Activated CD4-positive, alpha-beta T cell treated with anti-CD3 and anti-CD28 coated beads, Interleukin-2, Interleukin-4, amounts not matched to agents 100 ng/mL and 50 ng/mL, durations not matched to agents 16 hours and 8 hours (primary cell): Measurements from ENCODE around the gene MRPS12.
"Not testable (repeated sequence)": the region's sequence is repeated elsewhere in the genome, so short reads cannot be mapped to it uniquely, and the experiment has no call there.

ENCODE experiments used
- DNase-seq: peaks from one replicate; pipeline ENCODE4 v3.0.0-alpha.2; 2020; ENCODE audit warnings: low spot score

The MRPS12 gene

DNA sequence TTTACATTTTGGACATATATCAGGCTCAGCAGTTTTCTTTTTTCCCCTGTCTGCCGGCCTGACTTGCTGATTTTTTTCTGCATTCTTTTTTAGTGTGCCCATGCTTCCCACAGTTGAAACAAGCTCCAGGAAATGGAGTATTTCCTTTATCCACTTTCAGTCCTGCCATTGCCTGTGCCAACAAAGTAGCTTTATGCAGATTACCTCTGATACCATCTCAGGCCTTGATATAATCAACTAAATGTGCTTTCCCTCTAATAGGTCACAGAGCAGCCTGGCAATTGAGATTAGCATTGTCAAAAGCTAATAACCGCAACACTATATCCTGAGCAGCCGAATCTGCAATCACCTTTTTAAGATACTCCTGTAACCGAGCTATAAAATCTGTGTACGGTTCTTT, 9.2 kb downstream of the MRPS12 start:
- no peak for DNase-seq

DNA sequence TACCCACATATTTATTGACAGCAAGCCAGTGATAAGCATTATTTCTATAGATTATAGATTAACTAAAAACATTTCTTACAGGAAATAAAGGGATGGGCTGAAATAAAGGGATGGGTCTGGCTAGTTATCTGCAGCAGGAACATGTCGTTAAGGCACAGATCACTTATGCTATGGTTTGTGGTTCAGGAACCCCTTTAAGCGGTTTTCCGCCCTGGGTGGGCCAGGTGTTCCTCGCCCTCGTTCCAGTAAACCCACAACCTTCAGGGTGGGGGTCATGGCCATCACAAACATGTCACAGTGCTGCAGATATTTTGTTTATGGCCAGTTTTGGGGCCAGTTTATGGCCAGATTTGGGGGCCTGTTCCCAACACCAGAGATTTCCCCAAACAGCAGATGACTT, 10.7 kb downstream of the MRPS12 start:
- DNase-seq = not testable (repeated sequence)

DNA sequence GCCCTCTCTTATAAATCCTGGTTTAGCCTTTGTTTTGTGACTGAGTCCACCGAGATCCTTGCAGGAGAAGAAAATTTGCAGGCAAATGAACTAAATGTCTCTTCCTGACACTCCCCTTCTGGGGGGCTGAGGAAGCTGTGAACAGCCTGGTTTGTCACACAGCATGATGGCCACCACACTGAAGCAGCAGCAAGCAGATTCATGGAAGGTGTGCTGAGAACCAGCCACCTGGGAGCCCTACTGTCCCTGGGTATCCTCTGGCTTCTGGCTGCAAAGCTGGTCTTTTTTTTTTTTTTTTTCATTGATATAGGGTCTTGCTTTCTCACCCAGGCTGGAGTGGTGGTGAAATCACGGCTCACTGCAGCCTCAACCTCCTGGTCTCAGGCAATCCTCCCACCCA, 11.2 kb downstream of the MRPS12 start:
- DNase-seq = no peak

DNA sequence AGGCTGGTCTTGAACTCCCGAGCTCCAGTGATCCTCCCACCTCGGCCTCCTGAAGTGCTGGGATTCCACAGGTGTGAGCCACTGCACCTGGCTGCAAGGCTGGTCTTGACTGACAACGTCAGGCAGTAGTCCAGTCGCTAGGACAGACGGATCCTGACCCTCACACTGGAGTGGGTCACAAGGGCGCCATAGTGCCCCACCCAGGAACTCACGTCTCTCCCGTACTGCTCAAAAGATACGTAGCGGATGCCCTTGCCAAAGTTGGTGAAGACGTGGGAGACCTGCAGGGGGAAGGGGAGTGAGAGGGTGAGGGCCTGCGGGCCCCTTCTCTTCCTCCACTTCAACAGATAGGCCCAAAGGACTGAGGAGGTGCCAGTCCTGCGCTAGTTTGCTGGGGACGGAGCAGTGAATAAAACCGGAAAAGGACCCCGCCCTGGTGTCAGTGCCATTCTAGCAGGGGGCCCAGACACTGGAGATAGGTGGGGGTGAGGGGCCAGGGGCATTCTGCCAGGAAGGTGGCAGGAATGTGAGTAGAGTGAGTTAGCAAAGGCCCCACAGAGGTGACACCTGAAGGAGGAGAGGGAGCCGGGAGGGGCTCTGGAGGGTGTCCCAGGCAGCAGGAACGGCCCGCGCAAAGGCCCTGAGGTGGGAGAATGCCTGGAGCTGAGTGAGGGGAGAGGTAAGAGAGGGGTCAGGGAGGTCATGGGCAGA, 11.9 kb downstream of the MRPS12 start:
- no peak for DNase-seq

DNA sequence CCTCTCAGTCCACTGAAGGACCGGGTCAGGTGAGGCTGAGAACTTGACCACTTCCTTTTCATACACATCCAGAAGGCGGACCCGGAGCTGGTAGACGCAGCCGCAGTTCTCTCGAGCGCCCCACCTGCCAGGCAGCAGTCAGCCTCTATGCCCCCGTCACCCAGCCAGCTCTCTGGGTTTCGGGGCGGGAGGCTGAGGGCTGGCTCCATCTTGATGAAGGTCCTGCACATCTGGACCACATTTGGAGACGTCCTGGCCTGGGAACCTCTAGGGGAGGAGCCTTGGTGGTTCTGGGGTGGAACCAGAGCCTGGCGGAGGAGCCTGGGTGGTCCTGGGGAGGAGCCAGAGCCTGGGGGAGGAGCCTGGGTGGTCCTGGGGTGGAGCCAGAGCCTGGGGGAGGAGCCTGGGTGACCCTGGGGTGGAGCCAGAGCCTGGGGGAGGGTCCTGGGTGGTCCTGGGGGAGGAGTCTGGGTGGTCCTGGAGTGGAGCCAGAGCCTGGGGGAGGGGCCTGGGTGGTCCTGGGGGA, 14.3 kb downstream of the MRPS12 start:
- DNase-seq = no peak

DNA sequence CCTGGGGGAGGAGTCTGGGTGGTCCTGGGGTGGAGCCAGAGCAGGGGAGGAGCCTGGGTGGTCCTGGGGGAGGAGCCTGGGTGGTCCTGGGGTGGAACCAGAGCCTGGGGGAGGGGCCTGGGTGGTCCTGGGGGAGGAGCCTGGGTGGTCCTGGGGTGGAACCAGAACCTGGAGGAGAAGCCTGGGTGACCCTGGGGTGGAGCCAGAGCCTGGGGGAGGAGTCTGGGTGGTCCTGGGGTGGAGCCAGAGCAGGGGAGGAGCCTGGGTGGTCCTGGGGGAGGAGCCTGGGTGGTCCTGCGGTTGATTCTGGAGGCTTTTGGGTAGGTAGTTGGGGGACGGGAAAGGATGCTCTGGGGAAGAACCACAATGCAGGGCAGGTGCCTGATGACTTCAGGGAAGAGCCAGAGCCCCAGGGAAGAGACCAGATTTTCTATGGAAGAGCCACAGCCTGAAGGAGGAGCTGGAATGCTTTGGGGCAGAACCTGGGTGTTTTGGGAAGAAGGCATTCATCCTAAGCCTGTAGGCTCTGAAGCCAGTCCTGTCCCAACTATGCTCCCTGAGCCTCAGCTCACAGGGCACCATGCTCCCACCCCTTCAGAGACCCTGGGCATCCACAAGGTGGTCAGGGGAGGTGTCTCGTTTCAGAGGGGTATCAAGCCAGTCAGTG, 15.0 kb downstream of the MRPS12 start:
- no peak for DNase-seq

DNA sequence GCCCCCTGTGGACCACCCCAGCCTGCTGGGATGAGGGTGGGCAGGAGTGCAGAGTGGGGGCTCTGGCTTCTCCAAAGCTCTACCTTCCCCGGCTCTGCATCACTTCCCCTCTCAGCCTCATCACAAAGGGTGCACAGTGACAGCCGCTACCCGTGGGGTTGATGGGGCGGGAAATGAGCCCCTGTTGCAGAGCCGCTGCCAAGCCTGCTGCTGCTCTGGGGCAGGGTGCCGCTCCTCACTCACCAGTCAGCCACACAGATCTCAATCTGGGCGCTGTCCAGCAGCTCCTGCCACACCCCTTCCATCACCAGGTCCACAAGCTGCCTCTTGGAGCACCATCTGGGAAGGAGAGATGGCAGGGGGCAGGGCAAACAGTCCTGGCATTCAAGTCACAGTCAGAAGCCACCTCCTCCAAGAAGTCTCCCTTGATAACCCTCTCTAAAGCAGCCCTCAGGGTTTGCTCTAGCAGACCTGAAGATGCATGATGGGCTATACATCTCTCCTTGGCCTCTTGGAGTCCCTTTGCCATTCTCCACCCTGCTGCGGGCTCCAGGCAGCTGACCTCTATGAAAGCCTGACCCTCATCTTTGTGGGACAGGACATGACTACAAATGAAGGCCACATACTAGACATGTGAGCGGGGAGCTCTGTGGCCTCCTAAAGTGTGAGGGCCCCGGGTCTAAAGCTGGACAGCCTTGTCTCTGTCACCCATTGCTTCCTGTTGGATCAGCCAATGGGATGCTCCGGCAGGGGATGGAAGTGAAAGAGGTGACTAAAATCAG, 15.7 kb downstream of the MRPS12 start:
- DNase-seq = no peak

DNA sequence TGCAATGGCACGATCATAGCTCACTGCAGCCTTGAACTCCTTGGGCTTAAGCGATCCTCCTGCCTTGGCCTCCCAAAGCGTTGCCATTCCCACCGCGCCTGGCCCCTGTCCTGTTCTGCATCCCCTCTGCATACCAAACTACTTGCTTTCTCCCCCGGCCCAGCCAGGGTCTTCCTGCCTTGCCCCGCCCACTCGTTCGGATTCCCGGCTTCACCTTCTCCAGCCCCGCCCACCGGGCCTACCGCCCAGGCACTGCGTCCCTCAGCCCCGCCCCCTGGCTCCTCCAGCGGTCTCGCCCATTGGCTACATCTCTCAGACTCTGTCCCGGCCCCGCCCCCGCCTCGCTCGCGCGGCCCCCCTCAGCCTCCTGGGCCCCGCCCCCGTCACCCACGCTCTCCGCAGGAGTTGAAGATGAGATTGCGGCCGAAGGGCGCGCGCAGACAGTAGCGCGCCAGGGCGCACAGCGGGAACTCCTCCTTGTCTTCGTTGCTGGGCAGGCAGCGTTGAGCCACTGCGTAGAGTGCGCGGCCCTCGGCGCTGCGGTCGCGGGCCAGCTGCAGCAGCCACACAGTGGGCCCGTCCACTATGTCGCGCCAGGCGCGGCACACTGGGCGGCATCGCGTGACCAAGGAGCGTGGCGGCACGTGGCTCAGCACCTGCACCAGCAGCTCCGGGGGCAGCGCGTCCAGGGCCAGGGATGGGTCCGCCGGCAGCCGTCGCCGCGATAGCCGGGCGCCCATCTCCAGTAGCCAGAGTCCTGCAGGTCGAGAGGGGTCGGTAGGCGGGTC, 19.0 kb downstream of the MRPS12 start:
- DNase-seq = peak; percentile 78

DNA sequence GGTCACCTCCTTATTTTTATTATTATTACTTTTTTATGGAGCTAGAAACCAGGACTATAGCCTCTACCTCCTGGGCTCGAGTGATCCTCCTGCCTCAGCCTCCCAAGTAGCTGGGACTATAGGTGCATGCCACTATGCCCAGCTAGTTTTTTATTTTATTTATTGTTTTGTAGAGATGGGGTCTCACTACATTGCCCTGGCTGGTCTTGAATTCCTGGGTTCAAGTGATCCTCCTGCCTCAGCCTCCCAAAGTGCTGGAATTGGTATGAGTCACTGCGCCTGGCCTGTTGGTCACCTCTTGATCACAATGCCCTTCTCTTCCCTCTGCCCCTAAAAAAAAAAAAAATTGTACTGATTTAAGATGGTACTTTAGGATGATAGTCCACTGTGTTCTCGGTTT, 20.4 kb downstream of the MRPS12 start:
- DNase-seq = no peak

DNA sequence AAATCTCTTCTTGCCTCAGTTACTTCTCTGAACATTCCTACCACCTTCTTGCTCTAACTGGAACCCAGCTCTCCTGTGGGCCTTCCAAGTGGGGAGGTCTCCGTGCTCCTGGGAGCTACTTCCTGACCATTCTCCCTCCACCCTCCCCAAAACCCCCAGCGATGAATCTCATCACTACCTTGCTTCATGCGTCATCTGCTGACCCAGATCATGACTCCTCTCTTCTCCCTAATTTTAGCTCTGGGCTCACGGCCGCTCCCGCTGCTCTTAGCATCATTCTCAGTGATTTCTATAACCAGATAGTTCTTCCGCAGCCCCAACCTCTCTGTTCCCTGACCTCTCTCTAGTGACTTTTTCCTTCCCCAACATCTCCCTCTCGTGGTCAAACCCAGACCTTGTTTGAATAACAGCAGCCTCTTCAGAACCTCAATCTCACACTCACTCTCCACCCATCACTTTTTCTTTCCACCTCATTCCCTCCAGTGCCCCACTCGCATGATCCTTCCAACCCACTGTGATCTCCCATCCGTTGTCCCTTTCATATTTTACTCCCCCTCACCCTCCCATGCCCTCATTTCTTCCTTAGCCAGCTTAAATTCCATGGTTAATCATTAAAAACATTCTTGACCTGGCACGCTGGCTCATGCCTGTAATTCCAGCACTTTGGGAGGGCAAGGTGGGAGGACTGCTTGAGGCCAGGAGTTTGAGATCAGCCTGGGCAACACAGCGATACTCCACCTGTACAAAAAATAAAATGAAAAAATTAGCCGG, 21.8 kb downstream of the MRPS12 start:
- peak; percentile 48 for DNase-seq

DNA sequence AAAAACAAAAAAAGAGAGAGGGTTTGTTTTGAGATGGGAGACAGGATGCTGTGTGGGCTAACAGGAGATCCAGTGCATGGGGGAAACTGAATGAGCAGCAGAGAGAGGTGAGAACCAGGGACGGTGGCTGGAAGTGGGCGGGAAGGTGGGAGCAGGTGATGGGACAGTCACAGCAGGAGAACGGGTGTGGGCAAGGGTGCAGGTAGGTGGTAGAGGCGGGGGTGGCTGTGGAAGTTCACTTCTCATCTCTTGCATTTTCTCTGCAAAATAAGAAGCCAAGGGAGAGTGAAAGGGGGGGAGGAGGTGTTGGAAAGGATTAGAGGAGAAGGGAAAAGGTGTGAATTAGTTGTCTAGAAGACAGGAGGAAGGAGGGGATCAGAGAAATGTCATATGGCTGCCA, 22.9 kb downstream of the MRPS12 start:
- no peak for DNase-seq

DNA sequence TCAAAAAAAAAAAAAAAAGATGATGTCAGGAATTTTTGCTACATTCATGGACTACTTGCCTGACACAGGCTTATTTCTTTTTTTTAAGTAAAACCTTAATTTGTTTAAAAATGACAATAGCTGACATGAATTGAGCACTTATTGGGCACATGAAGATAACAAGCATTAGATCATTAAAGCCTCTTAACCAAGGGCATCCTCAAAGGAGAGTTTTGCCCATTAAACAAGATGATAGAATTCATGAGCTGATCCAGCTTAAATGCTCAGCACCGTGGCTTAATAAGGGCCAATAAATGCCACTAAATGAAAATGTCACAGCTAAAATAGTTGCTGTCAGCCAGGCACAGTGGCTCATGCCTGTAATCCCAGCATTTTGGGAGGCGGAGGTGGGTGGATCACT, 25.5 kb downstream of the MRPS12 start:
- DNase-seq = no peak

DNA sequence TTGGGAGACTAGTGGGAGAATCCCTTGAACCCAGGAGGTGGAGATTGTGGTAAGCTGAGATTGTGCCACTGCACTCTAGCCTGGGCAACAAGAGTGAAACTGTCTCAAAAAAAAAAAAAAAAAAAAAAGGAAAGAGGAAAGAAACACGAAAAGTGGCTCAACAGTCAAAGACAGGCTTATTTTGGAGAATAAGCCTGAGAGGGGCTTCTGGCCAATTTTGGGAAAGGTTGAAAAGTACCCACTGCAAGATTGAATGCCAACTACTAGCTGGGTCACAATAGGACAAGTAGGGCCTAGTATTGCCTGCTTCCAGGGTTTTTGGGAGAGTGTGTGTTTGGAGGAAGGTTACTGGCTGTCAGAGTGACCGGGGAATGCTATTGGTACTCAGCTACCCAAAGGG, 27.6 kb downstream of the MRPS12 start:
- DNase-seq = no peak

DNA sequence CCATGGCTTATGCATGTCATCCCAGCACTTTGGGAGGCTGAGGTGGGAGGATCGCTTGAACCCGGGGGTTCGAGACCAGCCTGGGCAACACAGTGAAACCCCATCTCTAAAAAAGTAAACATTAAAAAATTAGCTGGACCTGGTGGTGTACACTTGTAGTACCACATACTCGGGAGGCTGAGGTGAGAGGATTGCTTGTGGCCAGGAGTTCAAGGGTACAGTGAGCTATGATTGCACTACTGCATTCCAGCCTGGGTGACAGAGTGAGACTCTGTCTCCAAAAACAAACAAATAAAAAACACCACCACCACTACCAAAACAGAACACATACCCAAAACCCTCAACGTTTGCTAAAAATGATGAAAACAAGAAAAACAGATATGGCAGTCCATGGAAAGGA, 28.9 kb downstream of the MRPS12 start:
- no peak for DNase-seq

DNA sequence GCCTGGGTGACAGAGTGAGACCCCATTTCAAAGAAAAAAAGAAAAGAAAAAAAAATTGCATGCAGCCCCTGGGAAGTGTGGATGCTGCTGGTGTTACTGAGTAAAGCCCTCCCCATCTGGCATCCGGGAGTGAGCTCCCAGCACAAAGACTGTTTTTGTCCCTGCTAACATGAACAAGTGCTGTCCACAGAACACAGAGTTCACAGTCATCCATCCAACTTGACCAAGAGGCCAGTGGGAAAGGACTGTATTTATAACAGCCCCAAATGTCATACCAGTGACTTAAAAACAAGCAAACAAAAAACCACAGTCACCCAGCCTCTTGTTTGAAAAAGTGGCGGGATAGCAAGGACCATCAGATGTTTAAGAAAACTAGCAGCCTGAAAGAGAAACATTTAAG, 34.0 kb downstream of the MRPS12 start:
- no peak for DNase-seq

DNA sequence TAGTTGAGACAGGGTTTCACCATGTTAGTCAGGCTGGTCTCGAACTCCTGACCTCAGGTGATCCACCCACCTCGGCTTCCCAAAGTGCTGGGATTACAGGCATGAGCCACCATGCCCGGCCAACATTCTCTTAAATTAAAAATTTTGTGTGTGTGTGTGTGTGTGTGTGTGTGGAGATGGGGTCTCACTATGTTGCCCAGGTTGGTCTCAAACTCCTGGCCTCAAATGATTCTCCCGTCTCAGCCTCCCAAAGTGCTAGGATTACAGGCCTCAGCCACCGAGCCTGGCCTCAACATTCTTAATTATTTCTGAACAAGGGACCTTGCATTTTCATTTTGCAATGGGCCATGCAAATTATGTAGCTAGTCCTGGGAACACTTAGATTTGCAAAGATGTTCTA, 35.4 kb downstream of the MRPS12 start:
- DNase-seq = not testable (repeated sequence)

DNA sequence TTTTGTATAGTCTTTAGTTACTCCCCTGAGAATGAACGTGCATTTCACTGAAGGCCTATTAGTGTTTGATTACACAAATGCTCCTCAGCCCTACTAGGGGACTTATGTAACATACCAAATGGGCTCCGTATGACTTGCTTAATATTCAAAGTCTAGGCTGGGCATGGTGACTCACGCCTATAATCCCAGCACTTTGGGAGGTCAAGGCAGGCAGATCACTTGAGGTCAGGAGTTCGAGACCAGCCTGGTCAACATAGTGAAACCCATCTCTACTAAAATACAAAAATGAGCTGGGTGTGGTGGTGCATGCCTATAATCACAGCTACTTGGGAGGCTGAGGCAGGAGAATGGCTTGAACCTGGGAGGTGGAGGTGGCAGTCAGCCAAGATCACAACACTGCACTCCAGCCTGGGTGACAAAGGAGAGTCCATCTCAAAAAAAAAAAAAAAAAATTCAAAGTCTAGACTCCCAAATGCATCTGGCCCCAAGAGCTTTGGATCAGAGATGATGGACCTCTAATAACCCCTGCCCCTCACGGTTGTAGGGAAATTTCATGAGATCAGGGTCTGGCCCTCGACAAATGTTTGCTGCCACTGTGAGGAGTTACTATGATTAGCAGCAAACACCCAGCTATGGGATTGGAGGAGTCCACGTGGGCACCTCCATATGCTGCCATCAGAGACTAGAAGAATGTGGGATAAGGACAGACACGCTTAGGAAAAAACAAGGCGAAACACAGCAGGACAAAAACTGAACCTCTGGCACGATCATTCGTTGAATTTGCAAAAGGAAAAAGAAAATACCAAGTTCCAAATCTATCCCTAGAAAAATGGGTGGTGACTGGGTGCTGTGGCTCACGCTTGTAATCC, 40.2 kb downstream of the MRPS12 start:
- no peak for DNase-seq

DNA sequence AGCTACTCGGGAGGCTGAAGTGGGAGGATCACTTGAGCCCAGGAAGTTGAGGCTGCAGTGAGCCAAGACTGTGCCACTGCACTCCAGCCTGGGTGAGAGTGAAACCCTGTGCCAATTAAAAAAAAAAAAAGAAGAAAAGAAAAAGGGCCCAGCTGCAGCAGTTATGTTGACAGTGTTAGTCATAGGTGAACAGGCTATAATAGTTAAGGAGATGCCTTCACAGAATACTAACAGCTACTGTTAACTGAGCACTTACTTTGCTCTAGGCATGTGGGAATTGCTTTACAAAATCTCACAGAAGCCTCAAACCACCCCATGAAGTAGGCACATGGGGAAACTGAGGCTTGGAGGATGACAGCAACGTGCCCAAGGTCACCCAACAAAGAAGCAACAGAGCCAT, 40.9 kb downstream of the MRPS12 start:
- no peak for DNase-seq

DNA sequence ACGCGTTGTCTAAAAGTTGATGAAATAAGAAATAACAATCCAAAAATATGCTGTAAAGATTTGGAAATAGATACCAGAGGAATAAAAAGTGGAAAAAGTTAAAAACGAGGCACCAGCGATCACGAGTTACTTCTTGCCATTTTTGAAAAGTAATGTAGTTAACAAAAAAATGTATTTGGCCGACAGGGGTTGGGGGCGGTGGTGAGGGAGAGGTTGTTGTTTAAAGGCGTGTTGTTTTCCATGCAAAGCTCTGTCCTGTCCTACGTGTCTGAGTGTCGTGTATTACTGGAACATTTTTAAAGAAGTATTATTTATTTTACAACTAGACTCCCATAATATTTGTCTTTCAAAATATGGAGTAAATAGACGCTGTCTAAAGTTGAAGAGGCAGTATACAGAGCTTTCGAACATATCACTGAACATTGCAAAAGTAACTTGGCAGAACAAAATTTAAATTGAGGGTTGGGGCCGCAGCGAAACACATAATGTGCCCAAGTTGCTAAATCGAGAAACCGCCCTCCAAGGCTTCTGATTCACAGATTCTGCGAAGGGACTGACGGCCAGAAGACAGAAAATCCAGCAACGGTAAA, 44.0 kb downstream of the MRPS12 start:
- no peak for DNase-seq
